ENCODE results near the gene DDHD1.

DNA sequence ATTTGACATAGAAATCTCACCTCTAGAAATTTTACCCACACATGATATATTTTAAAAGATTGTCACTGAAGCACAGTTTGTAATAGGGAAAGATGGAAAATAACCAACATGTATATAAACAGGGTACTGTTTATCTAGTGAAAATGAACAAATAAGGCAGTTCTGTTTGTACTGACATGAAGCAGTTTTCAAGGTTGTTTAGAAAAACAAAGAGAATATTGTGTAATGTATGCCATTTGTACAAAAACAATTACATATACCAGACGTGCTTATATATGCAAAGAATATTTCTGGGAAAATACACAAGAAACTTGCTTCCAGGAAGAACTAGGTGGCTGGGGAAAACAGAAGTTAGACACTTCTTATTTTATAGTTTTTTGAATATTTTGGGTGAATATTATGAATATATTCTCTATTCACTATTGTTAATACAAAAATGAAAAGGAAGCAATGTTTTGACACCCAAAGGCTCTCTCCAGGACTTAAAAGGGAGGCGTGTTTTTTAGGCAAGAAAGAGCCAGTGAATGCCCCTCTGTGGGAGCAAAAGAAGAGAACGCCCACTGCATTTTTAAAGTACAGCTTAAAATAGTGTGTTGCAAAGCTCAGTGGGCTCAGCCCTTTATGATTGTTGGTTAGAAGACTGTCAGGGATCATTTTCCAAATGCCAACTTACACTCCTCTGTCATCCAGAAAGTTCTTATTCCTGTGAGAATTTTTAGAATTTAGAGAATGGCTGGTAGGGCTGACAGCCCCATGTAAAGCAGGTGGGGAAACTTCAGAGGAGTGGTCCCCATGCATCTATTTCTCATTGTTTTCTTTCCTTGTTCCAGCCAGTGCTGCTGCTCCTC, 142.7 kb downstream of the DDHD1 start:
- TF ChIP-seq, protein P1, sequence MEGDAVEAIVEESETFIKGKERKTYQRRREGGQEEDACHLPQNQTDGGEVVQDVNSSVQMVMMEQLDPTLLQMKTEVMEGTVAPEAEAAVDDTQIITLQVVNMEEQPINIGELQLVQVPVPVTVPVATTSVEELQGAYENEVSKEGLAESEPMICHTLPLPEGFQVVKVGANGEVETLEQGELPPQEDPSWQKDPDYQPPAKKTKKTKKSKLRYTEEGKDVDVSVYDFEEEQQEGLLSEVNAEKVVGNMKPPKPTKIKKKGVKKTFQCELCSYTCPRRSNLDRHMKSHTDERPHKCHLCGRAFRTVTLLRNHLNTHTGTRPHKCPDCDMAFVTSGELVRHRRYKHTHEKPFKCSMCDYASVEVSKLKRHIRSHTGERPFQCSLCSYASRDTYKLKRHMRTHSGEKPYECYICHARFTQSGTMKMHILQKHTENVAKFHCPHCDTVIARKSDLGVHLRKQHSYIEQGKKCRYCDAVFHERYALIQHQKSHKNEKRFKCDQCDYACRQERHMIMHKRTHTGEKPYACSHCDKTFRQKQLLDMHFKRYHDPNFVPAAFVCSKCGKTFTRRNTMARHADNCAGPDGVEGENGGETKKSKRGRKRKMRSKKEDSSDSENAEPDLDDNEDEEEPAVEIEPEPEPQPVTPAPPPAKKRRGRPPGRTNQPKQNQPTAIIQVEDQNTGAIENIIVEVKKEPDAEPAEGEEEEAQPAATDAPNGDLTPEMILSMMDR (IDR thresholded peaks at IDR 0.05): no peak
- no peak for TF ChIP-seq POLR2A (IDR thresholded peaks at IDR 0.05)

All from esophagus squamous epithelium (tissue), 4 donors.